GM12878 (cell line): ENCODE data around the gene CA7. TPM values are rescaled to one million over a fixed set of nuclear protein-coding genes. Genes with fewer than 3 reads are reported as not detected.

Source experiments
- ATAC-seq: fragments of 200-7000 bp; cut with Tn5 transposase; 3 replicates; pipeline ENCODE4 v1.9.1; 2020; ENCODE audit warnings: mild to moderate bottlenecking, moderate library complexity
- BruUV-seq: library from RNA; stranded (reverse); fragments of 400-500 nt; replicated peaks from 2 replicates; lab custom pipeline; 2021; lab: Mats Ljungman, UMichigan
- CTCF ChIA-PET: fragments of 300-600 bp; sonication (Branson Sonifier 250); formaldehyde crosslinking; extraction: SDS; loops from one replicate; lab custom pipeline; 2021; ENCODE audit warnings: inconsistent platforms; lab: Yijun Ruan, JAX
- POLR2A ChIA-PET: fragments of 350-600 bp; formaldehyde crosslinking; extraction: SDS; loops from one replicate; lab custom pipeline; 2021; ENCODE audit warnings: inconsistent platforms; lab: Charles Lee
- RAD21 ChIA-PET: fragments of 300-600 bp; sonication (Branson Sonifier 250); formaldehyde crosslinking; loops from one replicate; lab custom pipeline; 2023; ENCODE audit warnings: antibody characterized with exemption; ENCODE audit not compliant: unreplicated experiment; lab: Charles Lee
- SMC1A ChIA-PET: fragments of 300-600 bp; sonication (Branson Sonifier 250); formaldehyde crosslinking; loops from one replicate; lab custom pipeline; 2023; ENCODE audit not compliant: unreplicated experiment, uncharacterized antibody; lab: Charles Lee
- DNase-seq: peaks from one replicate; pipeline ENCODE4 v3.0.0-alpha.2; 2011; ENCODE audit warnings: low read depth, low spot score
- FAIRE-seq: peaks from 3 replicates; lab custom pipeline; 2011; peaks lifted over from hg19 to GRCh38; lab: Jason Lieb, UNC
- H2AFZ ChIP-seq: 2 replicates; pipeline ENCODE4 v1.6.0; 2011; ENCODE audit warnings: low read depth, low read length, control low read depth; ENCODE audit not compliant: control insufficient read depth
- H3K27ac ChIP-seq: 2 replicates; pipeline ENCODE4 v1.5.1; 2011; ENCODE audit warnings: control low read depth; ENCODE audit not compliant: control insufficient read depth, insufficient read depth
- H3K27me3 ChIP-seq, 2 experiments: replicated peaks in 1 of 2; 2 replicates each; pipeline versions ENCODE4 v1.6.0 to v1.6.1; 2011; ENCODE audit warnings: low read length in 1 of 2; ENCODE audit not compliant: control insufficient read depth in 2 of 2, insufficient read depth in 2 of 2
- H3K36me3 ChIP-seq, 2 experiments: 2 replicates each; pipeline ENCODE4 v1.5.1; 2011; ENCODE audit warnings: low read length in 1 of 2; ENCODE audit not compliant: control insufficient read depth in 2 of 2, insufficient read depth in 2 of 2
- H3K4me1 ChIP-seq: 2 replicates; pipeline ENCODE4 v1.6.1; 2011; ENCODE audit warnings: mild to moderate bottlenecking, low read length, moderate library complexity, mixed read lengths; ENCODE audit not compliant: control insufficient read depth, insufficient read depth
- H3K4me2 ChIP-seq: 2 replicates; pipeline ENCODE4 v1.6.0; 2011; ENCODE audit warnings: control low read depth; ENCODE audit not compliant: control insufficient read depth, insufficient read depth
- H3K4me3 ChIP-seq: fragments of 200-600 bp; sonication (generic); 2 replicates; pipeline ENCODE4 v1.5.1; 2016
- H3K79me2 ChIP-seq: 2 replicates; pipeline ENCODE4 v1.6.0; 2011; ENCODE audit warnings: low read length; ENCODE audit not compliant: control insufficient read depth, insufficient read depth
- H3K9ac ChIP-seq: 2 replicates; pipeline ENCODE4 v1.8.0; 2011; ENCODE audit warnings: low read length, control low read depth, mixed read lengths; ENCODE audit not compliant: control insufficient read depth, insufficient read depth
- H3K9me3 ChIP-seq: replicated peaks from 3 replicates; pipeline ENCODE4 v1.5.1; 2011; ENCODE audit warnings: mild to moderate bottlenecking, low read length; ENCODE audit not compliant: control insufficient read depth, insufficient read depth
- H4K20me1 ChIP-seq: 2 replicates; pipeline ENCODE4 v1.6.0; 2011; ENCODE audit not compliant: control insufficient read depth, insufficient read depth
- CUX1 ChIP-seq: IDR thresholded peaks from 2 replicates; pipeline ENCODE4 v1.6.1; 2012; ENCODE audit warnings: improper control_type of control experiment, low read depth, low read length; ENCODE audit not compliant: insufficient replicate concordance
- DPF2 ChIP-seq: fragments of 450-650 bp; IDR thresholded peaks from 2 replicates; pipeline ENCODE4 v1.6.1; 2017; ENCODE audit warnings: mild to moderate bottlenecking
- RAD51 ChIP-seq: fragments of 450-650 bp; IDR thresholded peaks from 2 replicates; pipeline ENCODE4 v1.6.1; 2016; ENCODE audit warnings: moderate library complexity, mild to moderate bottlenecking, inconsistent platforms
- REST ChIP-seq: IDR thresholded peaks from 2 replicates; pipeline ENCODE4 v1.6.1; 2012; ENCODE audit warnings: mild to moderate bottlenecking, low read depth, low read length
- RUNX3 ChIP-seq: IDR thresholded peaks from 2 replicates; pipeline ENCODE4 v1.6.1; 2012; ENCODE audit warnings: low read length, inconsistent platforms
- SMAD1 ChIP-seq: fragments of 450-650 bp; IDR thresholded peaks from 2 replicates; pipeline ENCODE4 v1.6.1; 2018; ENCODE audit warnings: mild to moderate bottlenecking, low read depth; ENCODE audit not compliant: partially characterized antibody
- SRF ChIP-seq, 2 experiments: IDR thresholded peaks; 2 replicates each; pipeline ENCODE4 v1.6.1; 2011; ENCODE audit warnings: low read depth in 2 of 2, low read length in 2 of 2, mild to moderate bottlenecking in 1 of 2, moderate library complexity in 1 of 2
- STAT3 ChIP-seq: IDR thresholded peaks from 2 replicates; pipeline ENCODE4 v1.6.1; 2011; ENCODE audit warnings: low read depth, low read length, improper control_type of control experiment
- ZBTB4 ChIP-seq: fragments of 450-650 bp; formaldehyde crosslinking; IDR thresholded peaks from 2 replicates; pipeline ENCODE4 v1.4.0; 2022; ENCODE audit warnings: mild to moderate bottlenecking, moderate library complexity
- WGBS: methylation state at CpG from one replicate; pipeline ENCODE4 v1.1.6; 2016; ENCODE audit warnings: low lambda C conversion rate; ENCODE audit not compliant: insufficient replicate concordance, insufficient coverage; ENCODE audit errors: missing lambda C conversion rate; 5-methylcytosine and 5-hydroxymethylcytosine counted together
- in situ Hi-C: fragments of 300-500 bp; cut with MboI; formaldehyde crosslinking; loops from 9 replicates; pipeline ENCODE4 v1.14.3; 2018; ENCODE audit warnings: mixed read lengths
- intact Hi-C: fragments of 100-400 bp; cut with micrococcal nuclease; formaldehyde crosslinking; loops from one replicate; pipeline ENCODE4 v1.14.2; 2022; ENCODE audit not compliant: unreplicated experiment
- polyA plus RNA-seq, 11 experiments: library from polyadenylated mRNA; depleted of rRNA in 4 of 11; unstranded in 6 of 11; stranded (reverse) in 5 of 11; fragments of >200 nt; fragmentation: Nextera tagmentation in 4 of 11; fragmentation: Illumina TruSeq in 1 of 11; extraction: Ambion mirVana in 4 of 11; extraction: Trizol in 1 of 11; gene quantifications; 1 replicate in 1 of 11; 2 replicates in 10 of 11; pipeline versions ENCODE4 v1.2.1 to v1.2.3, GENCODE V29; 2011 to 2016; ENCODE audit warnings: inconsistent platforms in 2 of 11, missing spikeins in 2 of 11, low read depth in 1 of 11
- total RNA-seq, 4 experiments: library from RNA; depleted of rRNA in 3 of 4; stranded (reverse); fragments of >200 nt in 3 of 4; fragmentation: Illumina TruSeq in 1 of 4; extraction: Trizol in 1 of 4; gene quantifications; 2 replicates each; pipeline versions ENCODE4 v1.2.1 to v1.2.3, GENCODE V29; 2013 to 2021

Gene CA7
- total and polyA plus RNA-seq, 10 of the 15 experiments (the other 5 are each of a cell fraction or from before 2014, with no cell fraction given) = 0.04 TPM; not detected in 9

GRCh38 chr16:66841366-66841765 is 2.8 kb upstream of the CA7 start:
- ChIA-PET POLR2A (no interaction called here), RAD21 (no interaction called here), CTCF (interaction anchor here (1.5 to 3.2 kb wide), 2 partner anchors 10 to 27 kb away, joined by 6 to 26 read pairs; partner anchors contain the start of gene NAE1), SMC1A (no interaction called here)
- no TSS peak for BruUV-seq
- Histone ChIP-seq H3K9ac (no peak overlapping the region), H3K27ac (no peak overlapping the region), H4K20me1 (no peaks in the 10 kb centered on the region), H3K36me3 (no peaks in the 10 kb centered on the region), H3K4me2 (no peak overlapping the region), H3K4me1 (no peaks in the 10 kb centered on the region), H3K79me2 (no peaks in the 10 kb centered on the region), H3K9me3 (no peaks in the 10 kb centered on the region), H2AFZ (no peak overlapping the region), H3K4me3 (no peak overlapping the region), H3K27me3 (peaks cover 0 to 8% of the 10 kb centered on the region in 2 experiments; a peak in 3 of 4 replicates)
- WGBS = 56% methylated on average over 4 of the region's 4 CpGs
- no peak for DNase-seq
- no peak for FAIRE-seq
- in situ Hi-C loops (no loop called here), intact Hi-C loops (no loop called here)
- ATAC-seq = no peak
- TF ChIP-seq CUX1 = no peak
- no peak for TF ChIP-seq REST
- no peak for TF ChIP-seq RAD51
- TF ChIP-seq RUNX3 = no peak
- TF ChIP-seq STAT3 = no peak
- TF ChIP-seq SMAD1 = no peak
- no peak for TF ChIP-seq ZBTB4
- TF ChIP-seq DPF2 = no peak
- TF ChIP-seq SRF (IDR thresholded peaks at IDR 0.05; ENCODE audit: low read depth in 2 of 2, low read length in 2 of 2) = no peak
